22Rv1 (cell line): ENCODE data around the gene FHL2.

Source experiments
- H3K27ac ChIP-seq: fragments of 450-650 bp; 2 replicates; pipeline ENCODE4 v1.5.1; 2017
- ZFX ChIP-seq: fragments of 450-650 bp; IDR thresholded peaks from 2 replicates; pipeline ENCODE4 v1.6.1; 2017; ENCODE audit warnings: antibody characterized with exemption, borderline replicate concordance
- TF ChIP-seq, protein P1 (sequence below): fragments of 450-650 bp; IDR thresholded peaks from 2 replicates; pipeline ENCODE4 v1.5.1; 2017; ENCODE audit warnings: mild to moderate bottlenecking

The FHL2 gene

DNA sequence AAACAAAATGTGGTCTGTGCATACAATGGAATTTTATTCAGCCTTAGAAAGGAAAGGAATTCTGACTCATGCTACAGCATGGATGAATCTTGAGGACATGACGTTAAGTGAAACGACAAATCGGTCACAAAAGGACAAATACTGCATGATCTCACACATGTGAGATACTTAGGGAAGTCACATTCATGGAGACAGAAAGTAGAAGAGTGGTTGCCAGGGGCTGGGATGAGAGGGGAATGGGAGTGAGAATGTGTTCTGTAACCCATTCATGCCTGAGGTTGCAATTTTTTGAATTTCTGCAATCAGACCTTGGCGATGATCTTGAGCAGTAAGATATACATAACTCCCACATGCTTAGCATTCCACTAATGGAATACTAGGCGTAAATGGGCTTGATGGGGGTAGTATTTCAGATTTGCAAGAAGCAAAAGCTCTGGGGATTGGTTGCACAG is 22.0 kb downstream of the FHL2 start:
- TF ChIP-seq ZFX: no peak

DNA sequence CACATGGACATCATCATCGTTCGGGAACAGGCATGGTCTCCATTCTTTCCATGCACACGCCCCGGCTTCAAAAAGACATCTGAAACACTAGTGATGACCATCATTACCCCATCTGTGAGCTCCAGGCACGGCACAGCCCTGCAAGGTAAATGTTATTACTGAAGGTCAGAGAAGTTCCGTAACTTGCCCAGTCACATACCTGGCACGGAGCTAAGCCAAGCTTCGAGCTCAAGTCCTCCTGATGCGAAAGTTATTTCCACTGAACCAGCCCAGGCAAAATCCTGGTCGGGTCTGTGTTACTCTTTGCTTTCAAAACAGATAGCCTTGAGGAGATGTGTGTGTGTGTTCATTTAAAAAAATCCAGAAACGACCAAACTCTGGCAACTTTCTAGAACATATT is 22.8 kb downstream of the FHL2 start:
- H3K27ac ChIP-seq: no peak overlapping the region
- TF ChIP-seq, protein P1, sequence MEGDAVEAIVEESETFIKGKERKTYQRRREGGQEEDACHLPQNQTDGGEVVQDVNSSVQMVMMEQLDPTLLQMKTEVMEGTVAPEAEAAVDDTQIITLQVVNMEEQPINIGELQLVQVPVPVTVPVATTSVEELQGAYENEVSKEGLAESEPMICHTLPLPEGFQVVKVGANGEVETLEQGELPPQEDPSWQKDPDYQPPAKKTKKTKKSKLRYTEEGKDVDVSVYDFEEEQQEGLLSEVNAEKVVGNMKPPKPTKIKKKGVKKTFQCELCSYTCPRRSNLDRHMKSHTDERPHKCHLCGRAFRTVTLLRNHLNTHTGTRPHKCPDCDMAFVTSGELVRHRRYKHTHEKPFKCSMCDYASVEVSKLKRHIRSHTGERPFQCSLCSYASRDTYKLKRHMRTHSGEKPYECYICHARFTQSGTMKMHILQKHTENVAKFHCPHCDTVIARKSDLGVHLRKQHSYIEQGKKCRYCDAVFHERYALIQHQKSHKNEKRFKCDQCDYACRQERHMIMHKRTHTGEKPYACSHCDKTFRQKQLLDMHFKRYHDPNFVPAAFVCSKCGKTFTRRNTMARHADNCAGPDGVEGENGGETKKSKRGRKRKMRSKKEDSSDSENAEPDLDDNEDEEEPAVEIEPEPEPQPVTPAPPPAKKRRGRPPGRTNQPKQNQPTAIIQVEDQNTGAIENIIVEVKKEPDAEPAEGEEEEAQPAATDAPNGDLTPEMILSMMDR: no peak
- no peak for TF ChIP-seq ZFX

More for the DNA sequence above, 22.0 kb downstream of the FHL2 start:
- no peak overlapping the region for H3K27ac ChIP-seq

DNA sequence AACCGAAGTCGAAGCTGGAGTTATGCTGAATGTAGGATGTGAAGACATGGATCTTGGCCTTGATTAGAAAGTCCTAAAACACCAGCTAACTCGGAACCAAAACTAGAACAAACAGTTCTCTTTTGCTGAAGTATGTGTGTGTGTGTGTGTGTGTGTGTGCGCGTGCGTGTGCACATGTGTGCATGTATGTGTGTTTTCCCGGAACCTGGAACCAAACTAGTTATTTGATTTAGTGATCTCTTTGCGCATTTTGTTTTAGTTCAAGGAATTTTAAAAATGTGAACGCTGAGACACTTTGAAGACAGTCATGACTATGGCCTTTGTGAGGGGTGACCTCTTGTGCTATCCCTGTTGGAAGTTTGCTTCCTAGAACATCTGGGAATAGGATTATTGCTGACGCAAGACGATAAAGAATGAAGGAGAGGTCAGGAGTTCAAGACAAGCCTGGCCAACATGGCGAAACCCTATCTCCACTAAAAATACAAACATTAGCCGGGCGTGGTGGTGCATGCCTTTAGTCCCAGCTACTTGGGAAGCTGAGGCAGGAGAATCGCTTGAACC is 23.8 kb downstream of the FHL2 start:
- TF ChIP-seq ZFX: no peak
- TF ChIP-seq, protein P1: no peak
- H3K27ac ChIP-seq: no peak overlapping the region

GRCh38 chr2:105373895-105374401 is 24.9 kb downstream of the FHL2 start:
- no peak overlapping the region for H3K27ac ChIP-seq
- TF ChIP-seq, protein P1: no peak

DNA sequence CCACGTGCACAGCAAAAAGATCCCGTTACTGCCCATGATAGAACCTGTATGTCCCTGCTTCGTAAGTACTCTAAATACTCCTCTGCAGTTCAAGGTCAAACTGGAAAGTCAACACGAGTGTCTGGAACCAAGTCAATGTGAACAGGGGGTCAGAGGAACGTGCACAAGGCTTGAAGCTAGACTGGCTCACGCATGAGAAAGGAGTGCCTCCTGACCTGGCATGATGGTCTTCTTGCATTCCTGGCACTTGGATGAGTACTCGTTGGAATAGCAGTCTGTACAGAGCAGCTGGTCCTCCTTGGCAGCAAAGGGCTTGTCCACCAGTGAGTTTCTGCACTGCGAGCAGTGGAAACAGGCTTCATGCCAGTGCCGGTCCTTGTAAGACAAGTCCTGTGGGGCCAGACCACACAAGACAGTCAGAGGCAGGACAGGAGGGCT is 25.5 kb downstream of the FHL2 start:
- no peak overlapping the region for H3K27ac ChIP-seq
- TF ChIP-seq, protein P1: no peak
- no peak for TF ChIP-seq ZFX

GRCh38 chr2:105371810-105372209 is 27.0 kb downstream of the FHL2 start:
- no peak overlapping the region for H3K27ac ChIP-seq

GRCh38 chr2:105371156-105371555 is 27.7 kb downstream of the FHL2 start:
- no peak overlapping the region for H3K27ac ChIP-seq
- no peak for TF ChIP-seq ZFX
- TF ChIP-seq, protein P1: no peak

More at GRCh38 chr2:105371810-105372209, 27.0 kb downstream of the FHL2 start:
- TF ChIP-seq ZFX: no peak
- TF ChIP-seq, protein P1: no peak
